ENCODE results near the gene HPS3. TPM values are rescaled to one million over a fixed set of nuclear protein-coding genes. Genes with fewer than 3 reads are reported as not detected.

The HPS3 gene
- total and polyA plus RNA-seq, 2 donors from 2014 or later, result 16.9 to 29.4 TPM

- Histone ChIP-seq H3K4me1 (ENCODE audit: control insufficient read depth in 2 of 3, insufficient read depth in 2 of 3, low read depth in 1 of 3, low read length in 3 of 3) (peaks cover 3 to 5% (median 5%) of the 10 kb centered on the region in 3 donors), H3K27ac (ENCODE audit: low read depth in 2 of 2, low read length in 2 of 2) (no peak within 1 kb of the TSS), H3K27me3 (ENCODE audit: control insufficient read depth, insufficient read depth, low read length) (no peaks in the 10 kb centered on the region), H3K9me3 (ENCODE audit: control insufficient read depth in 2 of 3, insufficient read depth in 1 of 3, low read length in 3 of 3) (no peaks in the 10 kb centered on the region), H3K9ac (ENCODE audit: low read length in 3 of 3) (no peak within 1 kb of the TSS), H3K36me3 (ENCODE audit: control insufficient read depth in 2 of 3, insufficient read depth in 3 of 3, low read length in 3 of 3) (no peaks in the 10 kb centered on the region), H3K4me3 (ENCODE audit: low read length in 3 of 3) (no peak within 1 kb of the TSS)
- DNase-seq (peak in 2 of 5 donors; percentile 53 to 59), FAIRE-seq (no peak)
- intact Hi-C loops (cut with DNase I), result no loop called here
- TF ChIP-seq CTCF (IDR thresholded peaks at IDR 0.05; ENCODE audit: borderline replicate concordance, extremely low read depth, insufficient read depth), result no peak
Measured at GRCh38 chr3:149221783-149222517, 92.5 kb downstream of the HPS3 start, which contains the start of gene CP. TSS of gene CP (minus strand) at chr3:149221829. CDS start at chr3:149221792, 37 bp downstream.

Other genes starting within 250 kb of the HPS3 start
- 37.9 TPM for gene GYG1, start 138.1 kb upstream of the HPS3 start, total RNA-seq
- gene GYG1, start 138.1 kb upstream of the HPS3 start, polyA plus RNA-seq (ENCODE audit: insufficient read depth, low read depth, low replicate concordance), result 31.3 TPM
- gene HLTF, start 43.1 kb upstream of the HPS3 start, total RNA-seq, result 30.2 TPM
- gene HLTF, start 43.1 kb upstream of the HPS3 start, polyA plus RNA-seq (ENCODE audit: insufficient read depth, low read depth, low replicate concordance), result 10.3 TPM
- 72.1 TPM for gene CP, start 92.2 kb downstream of the HPS3 start, total RNA-seq
- 5.3 TPM for gene CP, start 92.2 kb downstream of the HPS3 start, polyA plus RNA-seq (ENCODE audit: insufficient read depth, low read depth, low replicate concordance)
- 19.7 TPM for gene TM4SF18, start 204.0 kb downstream of the HPS3 start, total RNA-seq
- gene TM4SF18, start 204.0 kb downstream of the HPS3 start, polyA plus RNA-seq (ENCODE audit: insufficient read depth, low read depth, low replicate concordance), result 14.2 TPM
- 173 TPM for gene TM4SF1, start 248.0 kb downstream of the HPS3 start, total RNA-seq
- gene TM4SF1, start 248.0 kb downstream of the HPS3 start, polyA plus RNA-seq (ENCODE audit: insufficient read depth, low read depth, low replicate concordance), result 101 TPM

Data from kidney (tissue), 14 donors.